Cardiac muscle cell (in vitro differentiated cells and primary cell): ENCODE results near the gene TPP2. TPM values are rescaled to one million over a fixed set of nuclear protein-coding genes. Genes with fewer than 3 reads are reported as not detected.
A peak's percentile ranks its signal among the peaks of the same experiment; 100 is the strongest.

ENCODE experiments used
- DNase-seq, 2 donors: peaks; one replicate each; pipeline versions ENCODE4 v3.0.0 to v3.0.0-alpha.2; 2010 to 2017; ENCODE audit warnings: low read depth in 1 of 2, low spot score in 1 of 2
- H3K27ac ChIP-seq: fragments of 200-600 bp; sonication (generic); 2 replicates; pipeline ENCODE4 v1.5.1; 2016
- H3K27me3 ChIP-seq: fragments of 200-600 bp; sonication (generic); 2 replicates; pipeline ENCODE4 v1.6.0; 2016; ENCODE audit warnings: control low read depth
- H3K36me3 ChIP-seq: fragments of 200-600 bp; sonication (generic); 2 replicates; pipeline ENCODE4 v1.5.1; 2016; ENCODE audit warnings: control low read depth
- H3K4me1 ChIP-seq: fragments of 200-600 bp; sonication (generic); 2 replicates; pipeline ENCODE4 v1.8.1; 2017; ENCODE audit warnings: low read depth, mild to moderate bottlenecking, mixed run types
- H3K4me3 ChIP-seq: fragments of 200-600 bp; sonication (generic); 2 replicates; pipeline ENCODE4 v1.5.1; 2016; ENCODE audit warnings: mild to moderate bottlenecking
- H3K9me3 ChIP-seq: fragments of 200-600 bp; sonication (generic); 2 replicates; pipeline ENCODE4 v1.5.1; 2017; ENCODE audit warnings: low read depth, mild to moderate bottlenecking, control low read depth
- polyA plus RNA-seq: library from polyadenylated mRNA; unstranded; fragments of >200 nt; fragmentation: Nextera tagmentation; extraction: Ambion mirVana; gene quantifications from 2 replicates; pipeline ENCODE4 v1.2.1, GENCODE V29; 2016
- total RNA-seq: library from RNA; depleted of rRNA; stranded (reverse); fragments of >200 nt; gene quantifications from 2 replicates; pipeline ENCODE4 v1.2.3, GENCODE V29; 2016
- TF ChIP-seq, protein P1 (sequence below): IDR thresholded peaks from 2 replicates; pipeline ENCODE4 v1.5.1; 2012; ENCODE audit warnings: low read depth, mild to moderate bottlenecking, low read length

Gene TPP2
- total and polyA plus RNA-seq, 2 experiments from 2014 or later = 19.3 to 30.6 TPM

DNA sequence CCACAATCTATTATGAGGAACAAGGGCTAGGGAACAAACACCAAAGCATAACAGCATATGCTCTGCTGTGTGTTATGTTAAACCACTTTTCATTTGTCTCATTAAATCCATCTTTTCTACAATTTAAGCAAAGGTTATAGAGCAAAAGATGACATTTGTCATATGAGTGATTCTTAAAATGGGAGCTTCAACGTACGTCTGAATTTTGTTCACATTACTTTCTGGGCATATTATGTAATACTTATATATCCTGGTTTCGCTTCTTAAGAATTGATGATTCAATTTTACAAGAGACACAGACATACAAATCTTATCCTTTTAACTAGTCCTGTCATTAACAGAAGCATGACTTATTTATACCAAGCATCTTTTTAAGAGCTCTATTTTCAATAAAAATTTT is 3.3 kb upstream of the TPP2 start:
- no peak for DNase-seq
- Histone ChIP-seq H3K4me3 (no peak overlapping the region), H3K4me1 (no peaks in the 10 kb centered on the region), H3K27ac (no peak overlapping the region), H3K9me3 (no peaks in the 10 kb centered on the region), H3K36me3 (no peaks in the 10 kb centered on the region), H3K27me3 (no peaks in the 10 kb centered on the region)
- TF ChIP-seq, protein P1, sequence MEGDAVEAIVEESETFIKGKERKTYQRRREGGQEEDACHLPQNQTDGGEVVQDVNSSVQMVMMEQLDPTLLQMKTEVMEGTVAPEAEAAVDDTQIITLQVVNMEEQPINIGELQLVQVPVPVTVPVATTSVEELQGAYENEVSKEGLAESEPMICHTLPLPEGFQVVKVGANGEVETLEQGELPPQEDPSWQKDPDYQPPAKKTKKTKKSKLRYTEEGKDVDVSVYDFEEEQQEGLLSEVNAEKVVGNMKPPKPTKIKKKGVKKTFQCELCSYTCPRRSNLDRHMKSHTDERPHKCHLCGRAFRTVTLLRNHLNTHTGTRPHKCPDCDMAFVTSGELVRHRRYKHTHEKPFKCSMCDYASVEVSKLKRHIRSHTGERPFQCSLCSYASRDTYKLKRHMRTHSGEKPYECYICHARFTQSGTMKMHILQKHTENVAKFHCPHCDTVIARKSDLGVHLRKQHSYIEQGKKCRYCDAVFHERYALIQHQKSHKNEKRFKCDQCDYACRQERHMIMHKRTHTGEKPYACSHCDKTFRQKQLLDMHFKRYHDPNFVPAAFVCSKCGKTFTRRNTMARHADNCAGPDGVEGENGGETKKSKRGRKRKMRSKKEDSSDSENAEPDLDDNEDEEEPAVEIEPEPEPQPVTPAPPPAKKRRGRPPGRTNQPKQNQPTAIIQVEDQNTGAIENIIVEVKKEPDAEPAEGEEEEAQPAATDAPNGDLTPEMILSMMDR = no peak

DNA sequence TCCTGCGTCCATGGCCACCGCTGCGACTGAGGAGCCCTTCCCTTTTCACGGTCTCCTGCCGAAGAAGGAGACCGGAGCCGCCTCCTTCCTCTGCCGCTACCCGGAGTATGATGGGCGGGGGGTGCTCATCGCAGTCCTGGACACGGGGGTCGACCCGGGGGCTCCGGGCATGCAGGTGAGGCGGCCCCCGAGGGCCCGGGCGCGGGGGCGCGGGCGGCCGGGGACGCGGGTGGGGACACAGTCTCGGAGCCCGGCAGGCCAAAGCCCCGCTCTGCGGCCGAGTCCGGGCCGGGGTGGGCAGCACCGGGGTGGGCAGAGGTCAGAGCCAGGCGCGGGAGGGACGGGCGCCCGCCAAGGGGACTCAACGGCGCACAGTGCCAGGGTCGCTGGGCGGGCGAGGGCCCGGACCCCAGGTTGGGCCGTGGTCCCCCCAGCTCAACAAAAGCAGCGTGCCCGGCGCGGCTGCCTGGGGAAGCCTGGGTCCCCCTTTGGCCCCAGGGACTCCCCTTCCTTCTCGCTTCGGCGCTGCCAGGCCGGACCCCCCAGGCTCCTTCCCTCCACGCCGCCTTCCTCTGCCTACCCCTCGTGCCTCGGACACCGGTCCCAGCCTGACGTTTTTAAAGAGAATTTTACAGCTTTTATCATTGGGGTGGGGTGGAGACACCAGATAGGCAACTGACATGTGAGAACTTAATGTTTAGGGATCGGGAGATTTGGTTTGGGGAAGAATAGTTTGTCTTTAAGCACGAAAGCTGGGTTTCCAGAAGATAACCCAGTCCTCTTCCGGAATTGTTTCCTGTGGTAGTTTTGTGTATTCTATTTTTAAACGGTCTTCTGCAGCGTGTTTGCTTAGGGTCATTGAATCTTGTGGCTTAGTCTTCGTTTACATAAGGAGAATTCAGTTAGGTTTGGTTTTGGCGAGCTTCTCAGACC is 509 bp downstream of the TPP2 start:
- H3K27ac ChIP-seq = peak overlapping the region; percentile 70
- TF ChIP-seq, protein P1 = no peak
- H3K27me3 ChIP-seq = no peaks in the 10 kb centered on the region
- peak; percentile 22 to 31 for DNase-seq
- no peaks in the 10 kb centered on the region for H3K36me3 ChIP-seq
- peak overlapping the region; percentile 95 for H3K4me3 ChIP-seq
- no peaks in the 10 kb centered on the region for H3K9me3 ChIP-seq
- peaks cover 4% of the 10 kb centered on the region for H3K4me1 ChIP-seq

DNA sequence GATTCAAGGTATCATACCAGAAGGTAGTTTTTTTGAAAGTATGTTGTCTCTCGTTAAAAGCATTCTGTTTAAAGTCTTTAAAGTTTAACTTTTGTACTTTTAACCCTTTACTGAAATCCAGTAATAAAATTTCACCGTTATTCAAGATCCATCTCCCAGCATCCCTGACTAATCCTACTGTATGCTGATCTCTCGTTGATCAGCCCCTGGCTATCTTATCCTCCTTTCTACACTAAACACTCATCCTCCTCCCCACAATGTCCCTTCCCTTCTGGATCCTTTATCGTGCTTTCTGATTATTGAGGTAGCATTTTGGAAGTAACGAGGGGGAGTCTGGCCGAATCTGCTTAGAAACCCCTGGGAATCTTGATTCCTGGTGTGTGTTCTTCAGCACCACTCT is 1.3 kb downstream of the TPP2 start:
- no peak overlapping the region for H3K27ac ChIP-seq
- no peaks in the 10 kb centered on the region for H3K9me3 ChIP-seq
- TF ChIP-seq, protein P1 = no peak
- peaks cover 6% of the 10 kb centered on the region for H3K4me1 ChIP-seq
- H3K27me3 ChIP-seq = no peaks in the 10 kb centered on the region
- DNase-seq = no peak
- no peaks in the 10 kb centered on the region for H3K36me3 ChIP-seq
- peak overlapping the region; percentile 95 for H3K4me3 ChIP-seq

DNA sequence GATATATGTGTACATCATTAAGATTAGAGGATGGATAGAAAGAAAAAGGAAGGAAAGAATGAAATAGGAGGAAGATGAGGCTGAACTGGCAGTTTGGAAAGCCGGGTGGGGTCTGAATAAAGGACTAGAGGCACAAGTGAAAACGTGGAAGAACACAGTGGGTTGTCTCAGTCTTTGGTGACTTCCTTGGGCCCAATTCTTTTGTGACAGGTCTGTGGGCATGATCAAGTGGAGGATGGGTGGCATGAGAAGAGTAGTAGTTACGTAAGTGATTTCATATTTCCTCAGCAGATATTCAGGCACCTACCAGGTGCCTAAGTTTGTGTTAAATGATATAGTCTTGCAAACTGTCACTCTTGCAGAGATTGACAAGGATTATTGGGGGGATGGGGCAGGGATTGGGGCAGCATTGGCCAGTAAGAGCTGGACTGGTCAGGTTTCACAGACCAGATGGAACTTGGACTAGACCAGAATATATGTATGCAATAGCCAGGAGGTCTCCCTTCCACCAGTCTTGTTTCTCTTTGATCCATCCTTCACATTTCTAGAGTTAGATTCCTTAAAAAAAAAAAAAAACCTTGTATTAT is 2.7 kb downstream of the TPP2 start:
- Histone ChIP-seq H3K4me1 (peaks cover 6% of the 10 kb centered on the region), H3K27ac (no peak overlapping the region), H3K27me3 (no peaks in the 10 kb centered on the region), H3K36me3 (no peaks in the 10 kb centered on the region), H3K9me3 (no peaks in the 10 kb centered on the region), H3K4me3 (no peak overlapping the region)
- TF ChIP-seq, protein P1 = no peak
- no peak for DNase-seq

DNA sequence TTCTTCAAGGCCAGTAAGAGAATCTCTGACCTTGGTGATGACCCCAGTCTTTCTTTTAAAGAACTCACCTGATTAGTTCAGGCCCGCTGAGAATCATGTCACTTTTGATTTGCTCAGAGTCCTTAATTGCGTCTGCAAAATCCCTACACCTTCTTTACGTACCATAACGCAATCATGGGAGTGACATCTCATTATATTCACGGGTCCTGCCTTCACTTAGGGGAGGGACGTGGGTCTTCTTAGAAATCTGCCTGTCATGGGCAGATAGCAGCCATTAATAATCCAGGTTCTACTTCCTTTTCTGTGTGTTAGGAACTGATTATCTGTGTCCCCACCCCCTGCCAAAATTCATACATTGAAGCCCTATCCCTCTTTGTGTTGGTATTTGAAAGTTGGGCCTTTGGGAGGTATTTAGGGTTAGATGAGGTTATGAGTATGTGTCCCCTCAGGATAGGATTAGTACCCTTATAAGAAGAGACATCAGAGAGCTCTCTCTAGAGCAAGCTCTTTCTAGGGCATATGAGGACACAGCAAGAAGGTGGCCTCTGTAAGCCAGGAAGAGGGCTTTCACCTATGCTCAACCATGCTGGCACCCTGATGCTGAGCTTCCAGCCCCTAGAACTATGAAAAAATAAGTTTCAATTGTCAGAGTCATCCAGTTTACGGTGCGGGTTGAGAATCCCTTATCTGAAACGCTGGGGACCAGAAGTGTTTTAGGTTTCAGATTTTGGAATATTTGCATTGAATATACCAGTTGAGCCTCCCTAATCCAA is 9.9 kb downstream of the TPP2 start:
- Histone ChIP-seq H3K4me3 (no peak overlapping the region), H3K27me3 (no peaks in the 10 kb centered on the region), H3K36me3 (peaks cover 24% of the 10 kb centered on the region), H3K27ac (no peak overlapping the region), H3K9me3 (no peaks in the 10 kb centered on the region), H3K4me1 (peaks cover 6% of the 10 kb centered on the region)
- TF ChIP-seq, protein P1 = no peak
- DNase-seq = no peak
